Daoy (cell line): ENCODE data around the gene HIVEP3. TPM values are rescaled to one million over a fixed set of nuclear protein-coding genes. Genes with fewer than 3 reads are reported as not detected.
A peak's percentile ranks its signal among the peaks of the same experiment; 100 is the strongest.
"Not testable (repeated sequence)": the region's sequence is repeated elsewhere in the genome, so short reads cannot be mapped to it uniquely, and the experiment has no call there.

Experiments used
- DNase-seq: peaks from one replicate; pipeline ENCODE4 v3.0.0-alpha.2; 2015; ENCODE audit warnings: low read depth
- total RNA-seq: library from RNA; depleted of rRNA; stranded (reverse); fragments of >200 nt; shearing (Covaris generic); gene quantifications from 2 replicates; pipeline ENCODE4 v1.2.3, GENCODE V29; 2014

The HIVEP3 gene
- total RNA-seq, 1 experiment from 2014 or later: 9.5 TPM

DNA sequence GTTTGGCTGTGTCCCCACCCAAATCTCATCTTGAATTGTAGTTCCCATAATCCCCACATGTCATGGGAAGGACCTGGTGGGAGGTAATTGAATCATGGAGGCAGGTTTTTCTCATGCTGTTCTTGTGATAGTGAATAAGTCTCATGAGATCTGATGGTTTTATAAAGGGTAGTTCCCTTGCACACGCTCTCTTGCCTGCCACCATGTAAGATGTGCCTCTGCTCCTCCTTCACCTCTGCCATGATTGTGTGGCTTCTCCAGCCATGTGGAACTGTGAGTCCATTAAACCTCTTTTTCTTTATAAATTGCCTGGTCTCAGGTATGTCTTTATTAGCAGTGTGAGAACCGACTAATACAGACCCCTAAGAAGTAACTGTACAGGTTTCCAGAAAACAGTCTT lies 2.5 kb upstream of the HIVEP3 start:
- DNase-seq: not testable (repeated sequence)

DNA sequence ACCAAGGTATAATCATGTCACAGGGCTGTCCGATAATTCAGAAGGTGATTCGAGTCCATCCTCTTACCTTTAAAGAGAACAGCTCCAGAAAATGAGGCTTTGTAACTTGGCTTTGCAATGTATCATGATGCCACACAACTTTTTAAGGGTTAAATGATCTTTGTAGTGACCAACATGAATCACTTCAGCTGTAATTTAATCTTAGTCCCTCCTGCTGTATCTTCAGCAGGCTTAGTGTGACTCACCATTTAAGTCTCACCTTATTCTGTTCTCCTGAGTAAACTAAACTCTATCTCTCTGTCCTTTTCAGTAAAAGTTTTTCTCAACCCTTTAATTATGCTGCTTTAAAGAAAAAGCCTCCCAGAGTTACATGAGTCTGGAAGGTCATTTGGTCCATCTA lies 1.9 kb upstream of the HIVEP3 start:
- peak; percentile 54 for DNase-seq

DNA sequence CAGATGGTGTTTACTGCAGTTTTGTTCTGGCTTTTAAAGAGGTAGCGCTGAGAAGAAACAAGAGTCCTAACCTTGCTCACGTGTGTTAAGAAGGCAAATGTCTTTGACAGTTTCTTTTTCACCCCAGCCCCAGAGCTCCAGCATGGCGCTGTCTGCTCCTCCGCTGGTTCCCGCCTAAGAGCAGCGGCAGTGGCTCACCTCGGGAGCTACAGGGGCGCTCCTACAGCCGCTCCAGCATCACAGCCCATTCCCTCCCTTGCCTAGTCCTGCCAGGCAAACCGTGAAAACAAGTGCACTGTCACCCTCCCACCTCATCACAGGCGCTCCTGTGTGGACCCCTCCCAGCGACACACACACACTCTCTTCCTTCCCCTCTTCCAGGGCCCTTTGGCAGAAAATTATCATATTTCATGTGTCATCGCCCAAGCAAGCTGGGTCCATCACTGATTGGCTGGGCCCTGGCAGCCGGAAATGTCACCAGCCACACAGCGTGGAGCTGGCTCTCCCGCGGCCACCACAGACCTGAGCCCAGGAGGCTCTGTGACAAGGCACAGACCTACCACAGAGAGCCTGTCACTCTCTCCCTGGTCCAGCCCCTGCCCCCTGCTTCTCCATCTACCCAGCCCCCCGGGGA lies 1.2 kb upstream of the HIVEP3 start:
- peak; percentile 85 for DNase-seq

DNA sequence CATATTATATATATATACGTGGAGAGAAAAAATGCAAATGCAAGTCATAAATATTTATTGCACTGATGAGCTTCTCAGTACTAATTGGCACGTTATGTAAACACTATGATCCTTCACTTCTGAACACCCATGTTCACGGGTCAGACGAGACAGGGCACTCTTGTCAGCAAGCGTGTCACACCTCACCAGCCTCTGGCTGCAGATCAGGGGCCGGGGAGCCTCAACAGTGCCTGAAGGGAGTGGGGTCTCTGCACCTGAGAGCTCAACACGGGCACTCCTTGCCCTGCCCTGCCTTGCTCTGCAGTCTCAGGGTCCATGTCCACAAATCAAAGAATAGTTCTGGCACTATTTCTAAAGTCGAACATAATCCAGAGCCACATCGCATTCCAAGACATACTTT lies 409 bp upstream of the HIVEP3 start:
- no peak for DNase-seq

DNA sequence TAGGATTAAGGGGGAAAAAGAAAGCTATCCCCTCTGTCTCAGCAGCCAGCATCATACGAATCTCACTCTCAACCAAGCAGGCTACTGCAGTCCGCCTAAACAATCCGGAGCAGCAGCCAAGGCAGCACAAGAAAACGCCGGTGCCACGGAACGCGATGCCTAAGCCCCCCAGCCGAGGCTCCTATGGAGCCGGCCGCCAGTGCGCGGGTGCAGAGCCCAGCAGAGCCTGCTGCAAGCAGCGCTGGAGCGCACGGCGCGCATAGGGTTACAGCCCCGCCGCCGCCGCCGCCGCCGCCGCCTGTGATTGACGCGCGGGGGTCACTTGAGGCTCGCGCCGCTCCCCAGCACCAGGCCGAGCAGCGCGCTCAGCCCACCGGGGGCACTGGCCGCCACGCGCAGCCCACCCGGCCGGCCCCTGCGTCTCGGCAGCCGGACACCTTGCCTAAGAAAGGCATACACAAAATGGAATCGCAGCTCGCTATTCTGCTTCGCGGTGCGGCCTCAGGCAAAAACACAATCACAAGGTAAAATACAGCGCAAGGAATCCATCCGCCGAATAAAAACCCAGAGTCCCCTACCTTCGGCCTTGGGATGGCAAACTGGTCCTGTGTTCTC lies 780 bp downstream of the HIVEP3 start:
- DNase-seq: peak; percentile 60

DNA sequence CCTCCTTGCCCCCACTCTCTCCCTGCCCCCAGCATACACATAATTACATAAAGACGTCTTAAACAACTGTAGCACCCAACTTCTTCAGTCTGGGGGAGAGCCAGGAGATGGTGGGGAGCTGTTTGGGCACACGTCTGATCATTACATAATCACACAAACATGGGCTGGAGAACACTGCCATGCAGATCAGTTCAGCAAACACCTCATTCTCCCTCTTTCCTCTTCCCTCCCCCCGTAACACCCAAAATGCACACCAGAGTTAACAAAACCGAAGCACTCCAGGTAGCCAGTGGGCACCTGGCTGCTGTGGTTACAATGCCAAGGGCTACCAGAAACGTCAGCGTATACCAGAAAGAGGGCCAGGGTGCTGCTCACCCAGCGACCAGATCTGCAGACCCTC lies 1.6 kb downstream of the HIVEP3 start:
- no peak for DNase-seq

DNA sequence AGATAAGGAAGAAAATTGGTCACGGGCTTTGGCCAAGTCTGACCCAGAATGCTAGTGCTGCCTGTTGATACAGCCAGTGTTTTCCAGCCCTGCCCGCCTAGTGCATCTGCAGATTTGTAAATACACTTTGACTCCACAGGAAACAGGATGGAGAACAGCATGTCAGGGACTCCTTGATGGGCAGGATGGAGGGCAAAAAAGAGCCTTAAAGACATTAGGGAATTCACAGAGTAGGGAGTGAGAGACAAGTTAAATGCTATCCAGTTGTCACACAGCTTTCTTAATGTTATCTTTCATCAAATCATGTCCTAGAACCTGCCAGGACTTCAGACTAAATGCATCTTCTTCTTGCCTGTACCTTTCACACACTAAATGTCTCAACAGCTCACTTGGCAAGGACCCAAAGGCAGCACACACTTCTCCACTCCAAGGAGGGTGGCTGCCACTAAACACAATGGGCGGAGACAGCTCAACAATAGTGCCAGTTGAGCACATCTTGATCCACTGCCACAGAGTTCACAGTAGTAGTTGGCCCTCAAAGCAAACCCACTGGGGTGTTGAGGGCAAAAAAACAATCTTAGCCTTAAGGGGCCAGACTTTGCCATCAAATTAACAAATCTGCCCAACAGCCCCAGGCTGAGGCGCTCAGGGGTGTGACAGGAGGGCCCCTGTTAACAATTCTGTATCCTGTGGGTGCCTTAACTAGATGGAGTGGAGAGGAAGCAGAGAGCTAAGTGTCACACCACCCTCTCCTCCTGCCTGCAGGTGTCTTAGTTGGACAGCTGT lies 2.7 kb downstream of the HIVEP3 start:
- DNase-seq: peak; percentile 84

DNA sequence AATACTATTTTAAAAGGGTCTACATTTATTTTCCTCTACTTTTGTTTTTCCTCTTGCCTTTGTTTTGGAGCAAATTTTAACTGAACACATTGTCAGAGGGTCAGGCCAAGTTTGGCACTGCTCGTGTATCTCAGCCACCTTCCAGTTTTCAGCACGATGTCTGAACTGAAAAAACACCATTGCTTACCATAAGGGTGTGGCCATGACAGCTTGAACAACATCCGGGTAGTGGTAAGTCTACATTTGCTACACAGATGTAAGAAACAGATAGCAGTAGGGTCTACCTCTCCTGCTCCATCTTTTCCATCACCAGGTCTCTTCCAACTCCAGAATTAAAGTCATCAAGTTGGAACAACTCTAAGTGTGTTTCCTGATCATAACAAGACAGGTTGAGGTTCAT lies 4.2 kb downstream of the HIVEP3 start:
- DNase-seq: no peak

DNA sequence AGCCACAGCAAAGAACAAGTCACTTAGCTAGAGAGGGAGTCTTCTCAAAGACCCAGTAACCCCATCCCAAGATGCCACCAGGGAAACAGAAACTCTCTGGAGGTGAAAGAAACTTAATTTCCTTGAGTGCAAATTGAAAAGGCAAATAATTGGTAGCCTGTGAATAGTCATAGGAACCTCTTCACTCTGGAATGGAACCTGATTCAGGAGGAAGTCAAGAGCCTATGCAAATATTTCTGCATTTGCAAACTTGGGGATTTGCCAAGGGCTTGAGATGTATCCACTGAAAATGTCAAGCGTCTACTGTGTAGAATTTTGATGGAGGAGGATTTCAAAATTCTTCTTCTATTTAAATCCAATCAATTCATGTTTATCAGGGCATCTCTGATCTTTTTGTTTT lies 5.7 kb downstream of the HIVEP3 start:
- DNase-seq: no peak

DNA sequence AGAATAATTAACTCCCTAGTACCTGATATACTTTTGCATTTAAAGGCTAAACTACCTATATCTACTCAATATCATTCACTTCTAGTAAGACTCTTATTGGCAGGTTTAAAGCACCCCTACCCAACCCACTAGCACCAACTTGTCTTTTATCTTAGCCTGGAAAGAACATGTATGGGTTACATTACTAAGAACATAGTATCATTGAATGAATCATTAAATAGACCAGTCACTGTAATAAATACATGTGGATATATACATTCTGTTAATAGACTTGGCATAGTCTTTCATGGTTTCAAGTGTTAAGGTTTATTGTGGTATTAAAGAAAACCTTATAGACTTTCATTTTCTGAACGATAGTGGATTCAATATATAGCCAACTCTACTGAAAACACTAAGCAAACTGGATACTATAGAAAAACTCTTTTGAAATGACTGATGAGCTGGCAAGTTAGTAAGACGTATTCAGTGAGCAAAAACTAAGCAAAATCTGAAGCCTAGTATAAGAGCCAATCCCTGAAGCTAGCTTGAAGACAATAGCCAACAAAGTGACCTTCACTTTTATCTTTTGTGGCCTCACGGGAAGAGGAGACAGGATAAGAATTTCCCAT lies 10.3 kb downstream of the HIVEP3 start:
- DNase-seq: no peak

DNA sequence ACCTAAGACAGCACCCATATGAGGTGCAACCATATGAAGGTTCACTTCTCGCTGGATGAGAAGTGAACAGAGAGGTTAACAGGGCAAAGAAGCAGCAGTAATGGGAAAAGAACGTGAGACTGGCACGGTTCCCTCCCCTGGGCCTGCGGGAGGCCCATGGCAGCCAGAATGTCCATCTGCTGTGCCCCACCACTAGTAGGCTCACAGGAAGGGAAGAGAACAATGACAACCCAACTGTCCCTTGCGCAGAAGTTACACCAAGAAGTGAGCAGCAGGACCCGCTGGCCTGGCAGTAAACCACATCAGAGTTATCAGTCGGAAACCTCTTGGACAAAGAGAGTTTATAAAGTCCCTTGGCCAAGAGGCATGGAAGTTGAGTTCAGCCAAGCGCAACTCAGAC lies 11.3 kb downstream of the HIVEP3 start:
- DNase-seq: no peak

DNA sequence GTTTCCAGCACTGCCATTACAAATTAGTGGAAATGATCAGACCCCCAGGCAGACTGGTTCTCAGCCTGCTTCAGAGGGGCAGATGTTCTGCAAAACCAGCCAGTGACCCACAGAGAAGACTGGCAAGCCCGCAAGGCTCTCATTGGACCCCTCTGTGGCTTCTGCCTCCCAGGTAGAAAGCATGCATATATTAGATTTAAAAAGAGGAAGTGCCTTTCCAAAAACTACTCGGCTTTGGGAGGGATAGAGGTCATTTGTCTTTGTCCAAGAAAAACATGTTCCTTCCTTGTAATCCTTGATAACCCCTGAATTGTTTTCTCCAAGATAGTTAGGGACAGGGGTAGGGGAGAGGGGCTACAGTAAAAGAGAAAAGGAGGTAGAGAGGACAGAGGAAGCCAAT lies 11.8 kb downstream of the HIVEP3 start:
- DNase-seq: no peak

DNA sequence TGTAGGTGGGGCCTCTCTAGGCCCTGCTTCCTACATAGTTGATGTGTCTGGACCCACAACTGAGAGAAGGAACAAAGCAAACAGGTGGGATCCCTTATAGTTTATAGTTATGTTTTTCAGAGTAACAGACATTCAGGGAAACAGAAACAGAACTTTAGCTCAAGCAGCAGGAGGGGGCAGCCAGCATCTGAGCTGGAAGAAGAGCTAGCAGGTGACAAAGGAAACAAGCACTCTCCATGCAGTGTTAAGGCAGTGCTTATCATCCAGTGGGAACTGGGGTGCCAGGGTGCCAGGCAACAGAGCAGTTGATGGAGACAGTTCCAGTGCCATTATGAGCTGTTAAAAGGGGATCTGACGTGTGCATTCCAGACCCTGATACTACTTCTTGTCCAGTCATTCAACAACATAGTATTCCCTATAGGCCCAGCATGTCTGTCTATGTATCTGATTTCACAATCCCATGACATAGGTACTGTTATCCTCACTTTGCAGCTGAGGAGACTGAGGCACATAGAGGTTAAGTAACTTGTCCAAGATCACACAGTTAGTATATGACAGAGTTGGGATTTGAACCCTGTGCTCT lies 13.5 kb downstream of the HIVEP3 start:
- no peak for DNase-seq

DNA sequence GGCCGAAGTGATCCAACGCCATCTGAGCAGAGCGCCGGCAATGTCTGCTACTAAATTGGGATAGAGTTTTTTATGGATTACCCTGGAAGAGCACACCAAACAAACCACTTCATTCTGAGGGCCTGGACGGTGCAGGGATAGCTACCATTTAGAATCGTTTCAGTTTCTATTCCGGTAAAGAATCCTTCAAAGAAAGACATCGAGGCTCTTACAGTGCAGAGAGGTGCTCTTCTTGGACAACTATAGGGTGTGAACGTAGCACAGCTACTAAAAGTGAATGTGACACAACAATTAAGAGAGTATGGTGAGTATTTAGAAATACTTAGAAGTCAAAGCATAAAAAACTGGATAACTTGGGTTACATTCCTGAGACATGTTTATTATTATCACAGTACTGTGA lies 16.1 kb downstream of the HIVEP3 start:
- DNase-seq: no peak

DNA sequence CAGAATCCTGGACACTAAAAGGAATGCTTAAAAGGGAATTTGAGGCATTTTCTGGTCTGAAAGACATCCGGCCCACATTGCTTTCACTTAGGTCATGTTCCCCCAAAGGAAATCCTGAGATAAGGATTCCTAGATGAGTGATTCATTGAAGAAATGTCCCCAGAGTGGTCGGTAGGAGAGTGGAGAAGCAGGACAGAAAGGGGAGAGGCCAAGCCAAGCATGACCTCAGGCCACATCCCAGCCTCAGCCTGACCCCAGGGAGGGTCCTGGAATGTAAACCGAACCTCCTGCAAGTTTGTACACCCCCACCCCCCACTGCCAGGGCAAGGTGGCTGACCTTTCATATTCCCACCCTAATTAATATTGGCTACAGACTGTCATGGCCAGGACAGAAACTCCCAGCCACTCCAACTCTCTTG lies 16.6 kb downstream of the HIVEP3 start:
- peak; percentile 87 for DNase-seq

DNA sequence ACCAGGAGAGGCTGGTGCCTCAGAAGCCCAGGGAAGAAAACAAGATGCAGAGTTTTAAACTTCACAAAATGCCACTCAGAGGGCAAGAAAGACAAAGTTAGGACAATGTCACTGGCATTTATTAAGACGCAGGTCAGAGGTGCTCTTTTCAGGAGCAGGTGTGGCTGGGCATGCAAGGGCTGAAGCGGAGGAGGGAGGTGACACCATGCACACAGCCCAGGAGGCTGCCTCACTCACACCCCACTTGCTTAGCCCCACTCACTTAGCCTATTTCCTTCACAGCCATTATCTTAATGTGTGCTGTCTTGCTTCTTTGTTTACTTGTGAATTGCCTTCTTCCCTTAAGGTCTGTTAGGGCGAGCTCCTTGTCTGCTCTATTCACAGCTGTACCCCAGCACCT lies 17.2 kb downstream of the HIVEP3 start:
- peak; percentile 54 for DNase-seq

DNA sequence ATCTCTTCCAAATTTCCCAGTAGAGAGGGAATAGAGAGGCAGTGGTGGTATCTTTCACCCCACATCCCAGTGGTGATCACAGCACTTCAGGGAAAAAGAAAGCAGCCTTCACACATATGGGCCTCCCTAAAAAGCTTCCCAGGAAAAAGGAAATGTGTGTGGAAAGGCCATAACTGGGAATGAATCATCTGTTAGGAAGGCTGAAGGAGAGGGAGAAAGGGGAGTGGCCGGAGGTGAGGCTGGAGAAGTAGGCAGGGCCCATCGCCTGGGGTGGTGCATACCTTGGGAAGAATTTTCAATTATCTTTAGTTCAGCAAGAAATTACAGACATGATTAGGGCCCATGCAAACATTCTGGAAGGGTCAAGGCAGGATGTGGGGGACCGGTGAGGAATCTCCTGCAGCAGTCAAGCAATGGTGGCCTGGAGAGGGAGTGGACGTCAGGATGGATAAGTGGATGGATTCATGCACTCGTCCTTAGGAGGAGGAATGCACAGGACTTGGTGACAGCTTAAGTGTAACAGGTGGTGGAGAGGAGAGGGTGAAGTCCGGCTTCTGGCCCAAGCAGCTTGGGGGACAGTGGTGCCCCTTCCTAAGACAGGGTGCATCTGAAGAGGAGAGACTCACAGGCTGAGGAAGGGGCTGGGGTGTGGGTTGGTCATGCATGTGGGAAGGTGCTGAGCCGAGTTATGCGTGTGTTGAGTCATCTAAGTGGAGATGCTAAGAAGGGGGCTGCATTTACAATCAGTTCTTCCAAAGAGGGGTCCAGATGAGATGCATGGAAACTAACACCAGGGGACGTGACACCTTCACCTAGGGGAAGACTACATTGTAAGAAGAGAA lies 17.9 kb downstream of the HIVEP3 start:
- DNase-seq: peak; percentile 93

DNA sequence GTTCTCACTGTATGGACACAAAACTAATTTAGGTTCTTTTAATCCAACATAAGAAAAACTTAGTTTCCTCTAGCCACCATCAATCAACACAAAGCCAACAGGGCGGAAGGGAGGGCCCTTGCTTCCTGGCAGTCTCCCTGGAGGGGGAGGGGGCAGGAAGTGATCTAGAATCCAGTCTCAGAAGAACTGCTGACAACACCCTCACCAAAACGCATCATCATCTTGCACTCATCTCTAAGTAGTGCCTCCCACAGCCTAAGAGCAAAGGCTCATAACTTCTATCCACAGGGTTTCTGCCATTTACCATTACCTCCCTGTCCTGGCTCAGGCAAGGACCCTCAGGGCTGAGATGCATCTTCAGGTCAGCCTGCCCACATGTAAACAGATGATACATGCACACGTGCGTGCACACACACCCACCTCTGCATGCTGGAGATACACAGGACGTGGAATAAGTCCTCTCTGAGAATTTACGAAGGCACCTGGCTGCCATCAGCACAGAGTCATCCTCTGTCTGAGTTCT lies 20.5 kb downstream of the HIVEP3 start:
- peak; percentile 70 for DNase-seq

DNA sequence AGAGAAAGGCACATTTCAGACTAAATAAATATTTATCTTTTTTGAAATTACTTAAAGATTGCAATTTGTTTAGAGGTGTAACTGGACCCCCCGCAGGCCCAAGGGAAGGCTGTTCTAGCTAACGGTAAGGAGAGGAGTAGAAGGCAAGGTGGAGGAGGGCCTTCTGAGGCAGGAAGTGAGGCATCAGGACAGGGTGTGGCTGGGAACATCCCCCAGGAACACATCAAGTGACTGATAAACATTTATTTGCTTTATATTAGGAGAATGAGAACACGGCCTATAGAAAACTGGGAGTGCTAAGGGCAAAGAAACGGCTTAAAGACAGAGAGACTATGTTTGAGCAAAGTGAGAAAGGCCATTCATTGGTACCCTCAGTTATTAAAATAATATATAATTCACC lies 23.2 kb downstream of the HIVEP3 start:
- peak; percentile 75 for DNase-seq

DNA sequence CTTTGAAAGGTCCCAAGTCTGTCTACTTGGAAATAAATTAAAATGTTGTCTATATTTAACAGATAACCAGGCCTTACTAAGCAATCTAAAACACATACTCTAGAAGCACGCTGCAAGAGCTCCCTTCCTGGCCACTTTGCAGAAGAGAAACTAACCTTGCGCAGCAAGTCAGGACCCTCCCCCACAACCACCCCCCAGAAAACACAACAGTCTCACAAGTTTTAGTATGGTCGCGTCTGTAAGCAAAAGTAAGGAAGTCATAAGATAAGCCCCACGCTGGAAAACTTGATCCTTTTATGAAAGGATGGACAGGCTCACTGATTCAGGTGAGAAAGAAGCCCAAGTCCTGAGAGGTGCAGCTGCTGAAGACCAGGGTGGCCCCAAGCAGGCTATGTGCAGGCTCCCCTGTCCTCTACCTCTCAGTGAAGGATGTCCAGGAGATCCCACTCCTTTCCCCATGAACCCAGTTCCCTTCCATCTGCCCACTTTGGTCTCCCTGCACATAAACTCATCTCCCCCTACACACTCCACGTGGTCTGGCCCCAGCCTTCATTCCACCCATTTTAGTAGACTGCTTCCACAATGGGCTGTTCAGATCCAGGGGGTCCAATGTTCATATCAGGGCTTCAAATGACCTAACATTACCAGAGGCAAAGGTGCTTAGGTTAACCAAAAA lies 23.8 kb downstream of the HIVEP3 start:
- no peak for DNase-seq
